ENCODE data around the gene ULK4. TPM values are rescaled to one million over a fixed set of nuclear protein-coding genes. Genes with fewer than 3 reads are reported as not detected.

The ULK4 gene
- total and polyA plus RNA-seq, 9 of the 15 experiments (the other 6 are each of a cell fraction or from before 2014, with no cell fraction given) = 3.0 to 5.9 (median 3.5) TPM

DNA sequence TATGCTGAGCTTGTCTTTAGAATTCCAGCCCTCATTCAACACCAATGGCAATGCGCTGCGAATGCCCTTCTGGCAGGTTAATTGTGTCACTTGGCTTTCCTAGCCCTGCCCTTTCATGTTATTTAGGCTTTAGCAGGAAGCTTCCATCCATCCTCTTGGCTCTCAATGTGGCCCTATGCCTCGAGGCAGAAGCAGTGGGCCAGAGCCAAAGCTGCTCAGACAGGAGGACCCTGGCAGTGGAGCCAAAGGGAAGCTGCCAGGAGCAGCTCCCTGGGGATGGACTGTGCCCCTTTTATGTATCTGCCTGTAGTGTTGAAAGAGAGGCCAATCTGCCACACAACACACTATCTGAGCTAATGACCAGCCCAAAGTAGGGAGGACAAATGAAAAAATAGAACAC, 386.2 kb downstream of the ULK4 start (continued):
- TF ChIP-seq, protein P1, sequence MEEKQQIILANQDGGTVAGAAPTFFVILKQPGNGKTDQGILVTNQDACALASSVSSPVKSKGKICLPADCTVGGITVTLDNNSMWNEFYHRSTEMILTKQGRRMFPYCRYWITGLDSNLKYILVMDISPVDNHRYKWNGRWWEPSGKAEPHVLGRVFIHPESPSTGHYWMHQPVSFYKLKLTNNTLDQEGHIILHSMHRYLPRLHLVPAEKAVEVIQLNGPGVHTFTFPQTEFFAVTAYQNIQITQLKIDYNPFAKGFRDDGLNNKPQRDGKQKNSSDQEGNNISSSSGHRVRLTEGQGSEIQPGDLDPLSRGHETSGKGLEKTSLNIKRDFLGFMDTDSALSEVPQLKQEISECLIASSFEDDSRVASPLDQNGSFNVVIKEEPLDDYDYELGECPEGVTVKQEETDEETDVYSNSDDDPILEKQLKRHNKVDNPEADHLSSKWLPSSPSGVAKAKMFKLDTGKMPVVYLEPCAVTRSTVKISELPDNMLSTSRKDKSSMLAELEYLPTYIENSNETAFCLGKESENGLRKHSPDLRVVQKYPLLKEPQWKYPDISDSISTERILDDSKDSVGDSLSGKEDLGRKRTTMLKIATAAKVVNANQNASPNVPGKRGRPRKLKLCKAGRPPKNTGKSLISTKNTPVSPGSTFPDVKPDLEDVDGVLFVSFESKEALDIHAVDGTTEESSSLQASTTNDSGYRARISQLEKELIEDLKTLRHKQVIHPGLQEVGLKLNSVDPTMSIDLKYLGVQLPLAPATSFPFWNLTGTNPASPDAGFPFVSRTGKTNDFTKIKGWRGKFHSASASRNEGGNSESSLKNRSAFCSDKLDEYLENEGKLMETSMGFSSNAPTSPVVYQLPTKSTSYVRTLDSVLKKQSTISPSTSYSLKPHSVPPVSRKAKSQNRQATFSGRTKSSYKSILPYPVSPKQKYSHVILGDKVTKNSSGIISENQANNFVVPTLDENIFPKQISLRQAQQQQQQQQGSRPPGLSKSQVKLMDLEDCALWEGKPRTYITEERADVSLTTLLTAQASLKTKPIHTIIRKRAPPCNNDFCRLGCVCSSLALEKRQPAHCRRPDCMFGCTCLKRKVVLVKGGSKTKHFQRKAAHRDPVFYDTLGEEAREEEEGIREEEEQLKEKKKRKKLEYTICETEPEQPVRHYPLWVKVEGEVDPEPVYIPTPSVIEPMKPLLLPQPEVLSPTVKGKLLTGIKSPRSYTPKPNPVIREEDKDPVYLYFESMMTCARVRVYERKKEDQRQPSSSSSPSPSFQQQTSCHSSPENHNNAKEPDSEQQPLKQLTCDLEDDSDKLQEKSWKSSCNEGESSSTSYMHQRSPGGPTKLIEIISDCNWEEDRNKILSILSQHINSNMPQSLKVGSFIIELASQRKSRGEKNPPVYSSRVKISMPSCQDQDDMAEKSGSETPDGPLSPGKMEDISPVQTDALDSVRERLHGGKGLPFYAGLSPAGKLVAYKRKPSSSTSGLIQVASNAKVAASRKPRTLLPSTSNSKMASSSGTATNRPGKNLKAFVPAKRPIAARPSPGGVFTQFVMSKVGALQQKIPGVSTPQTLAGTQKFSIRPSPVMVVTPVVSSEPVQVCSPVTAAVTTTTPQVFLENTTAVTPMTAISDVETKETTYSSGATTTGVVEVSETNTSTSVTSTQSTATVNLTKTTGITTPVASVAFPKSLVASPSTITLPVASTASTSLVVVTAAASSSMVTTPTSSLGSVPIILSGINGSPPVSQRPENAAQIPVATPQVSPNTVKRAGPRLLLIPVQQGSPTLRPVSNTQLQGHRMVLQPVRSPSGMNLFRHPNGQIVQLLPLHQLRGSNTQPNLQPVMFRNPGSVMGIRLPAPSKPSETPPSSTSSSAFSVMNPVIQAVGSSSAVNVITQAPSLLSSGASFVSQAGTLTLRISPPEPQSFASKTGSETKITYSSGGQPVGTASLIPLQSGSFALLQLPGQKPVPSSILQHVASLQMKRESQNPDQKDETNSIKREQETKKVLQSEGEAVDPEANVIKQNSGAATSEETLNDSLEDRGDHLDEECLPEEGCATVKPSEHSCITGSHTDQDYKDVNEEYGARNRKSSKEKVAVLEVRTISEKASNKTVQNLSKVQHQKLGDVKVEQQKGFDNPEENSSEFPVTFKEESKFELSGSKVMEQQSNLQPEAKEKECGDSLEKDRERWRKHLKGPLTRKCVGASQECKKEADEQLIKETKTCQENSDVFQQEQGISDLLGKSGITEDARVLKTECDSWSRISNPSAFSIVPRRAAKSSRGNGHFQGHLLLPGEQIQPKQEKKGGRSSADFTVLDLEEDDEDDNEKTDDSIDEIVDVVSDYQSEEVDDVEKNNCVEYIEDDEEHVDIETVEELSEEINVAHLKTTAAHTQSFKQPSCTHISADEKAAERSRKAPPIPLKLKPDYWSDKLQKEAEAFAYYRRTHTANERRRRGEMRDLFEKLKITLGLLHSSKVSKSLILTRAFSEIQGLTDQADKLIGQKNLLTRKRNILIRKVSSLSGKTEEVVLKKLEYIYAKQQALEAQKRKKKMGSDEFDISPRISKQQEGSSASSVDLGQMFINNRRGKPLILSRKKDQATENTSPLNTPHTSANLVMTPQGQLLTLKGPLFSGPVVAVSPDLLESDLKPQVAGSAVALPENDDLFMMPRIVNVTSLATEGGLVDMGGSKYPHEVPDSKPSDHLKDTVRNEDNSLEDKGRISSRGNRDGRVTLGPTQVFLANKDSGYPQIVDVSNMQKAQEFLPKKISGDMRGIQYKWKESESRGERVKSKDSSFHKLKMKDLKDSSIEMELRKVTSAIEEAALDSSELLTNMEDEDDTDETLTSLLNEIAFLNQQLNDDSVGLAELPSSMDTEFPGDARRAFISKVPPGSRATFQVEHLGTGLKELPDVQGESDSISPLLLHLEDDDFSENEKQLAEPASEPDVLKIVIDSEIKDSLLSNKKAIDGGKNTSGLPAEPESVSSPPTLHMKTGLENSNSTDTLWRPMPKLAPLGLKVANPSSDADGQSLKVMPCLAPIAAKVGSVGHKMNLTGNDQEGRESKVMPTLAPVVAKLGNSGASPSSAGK (IDR thresholded peaks at IDR 0.05) = no peak
- TF ChIP-seq, protein P2, sequence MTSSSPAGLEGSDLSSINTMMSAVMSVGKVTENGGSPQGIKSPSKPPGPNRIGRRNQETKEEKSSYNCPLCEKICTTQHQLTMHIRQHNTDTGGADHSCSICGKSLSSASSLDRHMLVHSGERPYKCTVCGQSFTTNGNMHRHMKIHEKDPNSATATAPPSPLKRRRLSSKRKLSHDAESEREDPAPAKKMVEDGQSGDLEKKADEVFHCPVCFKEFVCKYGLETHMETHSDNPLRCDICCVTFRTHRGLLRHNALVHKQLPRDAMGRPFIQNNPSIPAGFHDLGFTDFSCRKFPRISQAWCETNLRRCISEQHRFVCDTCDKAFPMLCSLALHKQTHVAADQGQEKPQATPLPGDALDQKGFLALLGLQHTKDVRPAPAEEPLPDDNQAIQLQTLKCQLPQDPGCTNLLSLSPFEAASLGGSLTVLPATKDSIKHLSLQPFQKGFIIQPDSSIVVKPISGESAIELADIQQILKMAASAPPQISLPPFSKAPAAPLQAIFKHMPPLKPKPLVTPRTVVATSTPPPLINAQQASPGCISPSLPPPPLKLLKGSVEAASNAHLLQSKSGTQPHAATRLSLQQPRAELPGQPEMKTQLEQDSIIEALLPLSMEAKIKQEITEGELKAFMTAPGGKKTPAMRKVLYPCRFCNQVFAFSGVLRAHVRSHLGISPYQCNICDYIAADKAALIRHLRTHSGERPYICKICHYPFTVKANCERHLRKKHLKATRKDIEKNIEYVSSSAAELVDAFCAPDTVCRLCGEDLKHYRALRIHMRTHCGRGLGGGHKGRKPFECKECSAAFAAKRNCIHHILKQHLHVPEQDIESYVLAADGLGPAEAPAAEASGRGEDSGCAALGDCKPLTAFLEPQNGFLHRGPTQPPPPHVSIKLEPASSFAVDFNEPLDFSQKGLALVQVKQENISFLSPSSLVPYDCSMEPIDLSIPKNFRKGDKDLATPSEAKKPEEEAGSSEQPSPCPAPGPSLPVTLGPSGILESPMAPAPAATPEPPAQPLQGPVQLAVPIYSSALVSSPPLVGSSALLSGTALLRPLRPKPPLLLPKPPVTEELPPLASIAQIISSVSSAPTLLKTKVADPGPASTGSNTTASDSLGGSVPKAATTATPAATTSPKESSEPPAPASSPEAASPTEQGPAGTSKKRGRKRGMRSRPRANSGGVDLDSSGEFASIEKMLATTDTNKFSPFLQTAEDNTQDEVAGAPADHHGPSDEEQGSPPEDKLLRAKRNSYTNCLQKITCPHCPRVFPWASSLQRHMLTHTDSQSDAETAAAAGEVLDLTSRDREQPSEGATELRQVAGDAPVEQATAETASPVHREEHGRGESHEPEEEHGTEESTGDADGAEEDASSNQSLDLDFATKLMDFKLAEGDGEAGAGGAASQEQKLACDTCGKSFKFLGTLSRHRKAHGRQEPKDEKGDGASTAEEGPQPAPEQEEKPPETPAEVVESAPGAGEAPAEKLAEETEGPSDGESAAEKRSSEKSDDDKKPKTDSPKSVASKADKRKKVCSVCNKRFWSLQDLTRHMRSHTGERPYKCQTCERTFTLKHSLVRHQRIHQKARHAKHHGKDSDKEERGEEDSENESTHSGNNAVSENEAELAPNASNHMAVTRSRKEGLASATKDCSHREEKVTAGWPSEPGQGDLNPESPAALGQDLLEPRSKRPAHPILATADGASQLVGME (CRISPR knock-in tag; IDR thresholded peaks at IDR 0.05) = no peak
- TF ChIP-seq ZNF707 (CRISPR knock-in tag; conservative IDR thresholded peaks at IDR 0.05) (no peak), ZNF146 (CRISPR knock-in tag; IDR thresholded peaks at IDR 0.05; ENCODE audit: unreplicated experiment) (no peak), CHD2 (IDR thresholded peaks at IDR 0.05; ENCODE audit: low read depth, low read length) (no peak)

All from K562 (cell line).